NCI-H2171 treated with DMSO at 0.1 percent for 48 hours (cell line): ENCODE data around the gene SUSD4.
"Not testable (repeated sequence)": the region's sequence is repeated elsewhere in the genome, so short reads cannot be mapped to it uniquely, and the experiment has no call there.

Experiments
- DNase-seq: peaks from one replicate; lab custom pipeline; 2025; lab: John Stamatoyannopoulos, UW

The SUSD4 gene

GRCh38 chr1:223291796-223292195, 72.2 kb downstream of the SUSD4 start:
- DNase-seq, result no peak

- no peak for DNase-seq
Observed at GRCh38 chr1:223290397-223290796, 73.6 kb downstream of the SUSD4 start.

GRCh38 chr1:223289621-223290020, 74.4 kb downstream of the SUSD4 start:
- no peak for DNase-seq

GRCh38 chr1:223288826-223289225, 75.2 kb downstream of the SUSD4 start:
- DNase-seq, result no peak

- no peak for DNase-seq
Observed at GRCh38 chr1:223285452-223285851, 78.5 kb downstream of the SUSD4 start.

- not testable (repeated sequence) for DNase-seq
Observed at GRCh38 chr1:223283697-223284096, 80.3 kb downstream of the SUSD4 start.

GRCh38 chr1:223278311-223278710, 85.7 kb downstream of the SUSD4 start:
- DNase-seq, result not testable (repeated sequence)

- DNase-seq, result no peak
Observed at GRCh38 chr1:223276029-223276428, 87.9 kb downstream of the SUSD4 start.

- DNase-seq, result no peak
Observed at GRCh38 chr1:223273511-223273910, 90.5 kb downstream of the SUSD4 start.

- no peak for DNase-seq
Observed at GRCh38 chr1:223271085-223271781, 92.7 kb downstream of the SUSD4 start.

- no peak for DNase-seq
Observed at GRCh38 chr1:223270155-223270554, 93.8 kb downstream of the SUSD4 start.

GRCh38 chr1:223269006-223269405, 95.0 kb downstream of the SUSD4 start:
- DNase-seq, result no peak

- no peak for DNase-seq
Observed at GRCh38 chr1:223266632-223267172, 97.3 kb downstream of the SUSD4 start.

- no peak for DNase-seq
Observed at GRCh38 chr1:223264983-223265908, 98.7 kb downstream of the SUSD4 start.

- no peak for DNase-seq
Observed at GRCh38 chr1:223264529-223264928, 99.4 kb downstream of the SUSD4 start.

GRCh38 chr1:223261914-223262313, 102.1 kb downstream of the SUSD4 start:
- DNase-seq, result no peak

- DNase-seq, result no peak
Observed at GRCh38 chr1:223260712-223261111, 103.3 kb downstream of the SUSD4 start.

- no peak for DNase-seq
Observed at GRCh38 chr1:223259462-223259861, 104.5 kb downstream of the SUSD4 start.

GRCh38 chr1:223258751-223259198, 105.2 kb downstream of the SUSD4 start:
- DNase-seq, result peak; percentile 28

- no peak for DNase-seq
Observed at GRCh38 chr1:223257856-223258550, 106.0 kb downstream of the SUSD4 start.

GRCh38 chr1:223256034-223256433, 107.9 kb downstream of the SUSD4 start:
- no peak for DNase-seq

GRCh38 chr1:223253916-223254315, 110.1 kb downstream of the SUSD4 start:
- DNase-seq, result no peak
